Liver (tissue), 3 donors: ENCODE results near the gene POFUT2.

Source experiments
- GABPA ChIP-seq, 2 donors: IDR thresholded peaks in 1 of 2; conservative IDR thresholded peaks in 1 of 2; 2 replicates each; pipeline ENCODE4 v1.6.1; 2016; ENCODE audit warnings: antibody characterized with exemption in 2 of 2, mild to moderate bottlenecking in 1 of 2, moderate library complexity in 1 of 2
- TF ChIP-seq, protein P1 (sequence below): fragments of 150-350 bp; IDR thresholded peaks from 2 replicates; pipeline ENCODE4 v1.5.1; 2017; ENCODE audit warnings: improper control_type of control experiment, low read depth, low read length; ENCODE audit not compliant: missing input control
- donor health status: healthy.
- donor health status: healthy.

DNA sequence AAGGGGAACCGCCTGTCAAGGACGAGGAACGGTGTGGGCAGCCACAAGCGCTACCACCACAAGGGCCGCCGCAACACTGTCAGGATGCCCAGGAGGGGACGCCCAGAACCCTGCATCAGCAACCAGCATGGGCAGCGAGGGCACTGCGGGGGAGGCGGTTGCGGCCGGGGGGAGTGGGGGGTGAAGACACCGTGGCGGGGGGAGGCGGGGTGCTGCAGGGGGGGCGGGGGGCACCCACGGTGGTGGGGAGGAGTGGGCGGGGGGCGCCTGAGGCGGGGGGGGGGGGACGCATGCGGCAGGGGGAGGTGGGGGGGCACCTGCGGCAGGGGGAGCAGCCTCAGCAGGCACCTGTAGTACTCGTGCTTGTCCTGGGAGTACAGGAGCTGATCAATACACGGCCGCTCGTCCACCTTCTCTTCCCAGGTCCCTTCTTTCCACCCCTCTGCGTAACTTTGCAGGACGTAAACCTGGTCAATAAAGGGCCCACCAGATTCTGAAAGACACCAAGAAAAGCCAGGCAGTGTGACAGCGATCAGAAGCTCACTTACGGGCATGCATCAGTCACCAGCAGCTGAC, 4.6 kb downstream of the POFUT2 start:
- TF ChIP-seq, protein P1, sequence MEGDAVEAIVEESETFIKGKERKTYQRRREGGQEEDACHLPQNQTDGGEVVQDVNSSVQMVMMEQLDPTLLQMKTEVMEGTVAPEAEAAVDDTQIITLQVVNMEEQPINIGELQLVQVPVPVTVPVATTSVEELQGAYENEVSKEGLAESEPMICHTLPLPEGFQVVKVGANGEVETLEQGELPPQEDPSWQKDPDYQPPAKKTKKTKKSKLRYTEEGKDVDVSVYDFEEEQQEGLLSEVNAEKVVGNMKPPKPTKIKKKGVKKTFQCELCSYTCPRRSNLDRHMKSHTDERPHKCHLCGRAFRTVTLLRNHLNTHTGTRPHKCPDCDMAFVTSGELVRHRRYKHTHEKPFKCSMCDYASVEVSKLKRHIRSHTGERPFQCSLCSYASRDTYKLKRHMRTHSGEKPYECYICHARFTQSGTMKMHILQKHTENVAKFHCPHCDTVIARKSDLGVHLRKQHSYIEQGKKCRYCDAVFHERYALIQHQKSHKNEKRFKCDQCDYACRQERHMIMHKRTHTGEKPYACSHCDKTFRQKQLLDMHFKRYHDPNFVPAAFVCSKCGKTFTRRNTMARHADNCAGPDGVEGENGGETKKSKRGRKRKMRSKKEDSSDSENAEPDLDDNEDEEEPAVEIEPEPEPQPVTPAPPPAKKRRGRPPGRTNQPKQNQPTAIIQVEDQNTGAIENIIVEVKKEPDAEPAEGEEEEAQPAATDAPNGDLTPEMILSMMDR, result no peak
- no peak for TF ChIP-seq GABPA (IDR thresholded peaks at IDR 0.05 in 1 of 2, conservative IDR thresholded peaks at IDR 0.05 in 1 of 2)
